ENCODE data around the gene ODAPH. TPM values are rescaled to one million over a fixed set of nuclear protein-coding genes. Genes with fewer than 3 reads are reported as not detected.

The ODAPH gene, protein sequence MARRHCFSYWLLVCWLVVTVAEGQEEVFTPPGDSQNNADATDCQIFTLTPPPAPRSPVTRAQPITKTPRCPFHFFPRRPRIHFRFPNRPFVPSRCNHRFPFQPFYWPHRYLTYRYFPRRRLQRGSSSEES
- not detected in 2 replicates for total RNA-seq

DNA sequence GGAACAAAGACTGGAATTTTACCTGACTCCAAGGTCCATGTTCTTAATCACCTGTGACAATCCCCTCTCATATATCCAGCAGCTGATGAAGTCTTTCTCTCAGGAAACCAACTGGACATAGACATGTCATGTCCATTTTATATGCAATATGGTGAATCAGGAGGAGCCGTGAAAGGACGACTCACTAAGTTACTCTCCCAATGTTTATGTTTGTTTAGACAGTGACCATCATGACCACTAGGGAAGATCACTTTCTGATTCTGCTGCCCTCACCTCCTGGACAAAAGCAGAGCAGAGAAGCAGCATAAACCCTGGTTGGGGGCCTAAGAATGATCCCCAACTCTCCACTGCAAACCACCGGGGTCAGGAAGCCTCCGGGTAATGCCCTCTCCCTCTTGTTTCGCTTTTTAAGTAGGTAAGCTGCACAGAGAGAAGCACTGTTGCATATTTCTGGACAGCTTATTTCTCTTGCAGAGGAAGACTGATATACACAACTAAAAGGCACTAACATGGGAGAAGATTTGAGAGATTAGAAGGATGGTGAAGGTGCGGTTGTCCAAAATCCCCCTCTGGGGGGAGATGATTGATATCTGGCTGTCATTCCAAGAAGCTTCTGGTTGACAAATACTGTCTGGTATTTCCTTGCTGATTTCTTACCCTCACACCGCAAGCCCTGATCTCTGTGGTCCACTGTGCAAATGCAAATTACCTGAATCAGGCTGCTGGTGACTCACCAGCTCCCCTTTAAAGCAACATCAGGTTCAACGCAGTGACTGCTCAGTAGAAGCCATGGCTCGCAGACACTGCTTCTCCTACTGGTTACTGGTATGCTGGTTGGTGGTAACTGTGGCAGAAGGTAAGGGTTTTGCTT lies at the start of gene ODAPH:
Gene ODAPH (plus strand): TSS at position 773 of the 871 bp plus-strand sequence. CDS start 17 bp downstream, at position 790.

DNA sequence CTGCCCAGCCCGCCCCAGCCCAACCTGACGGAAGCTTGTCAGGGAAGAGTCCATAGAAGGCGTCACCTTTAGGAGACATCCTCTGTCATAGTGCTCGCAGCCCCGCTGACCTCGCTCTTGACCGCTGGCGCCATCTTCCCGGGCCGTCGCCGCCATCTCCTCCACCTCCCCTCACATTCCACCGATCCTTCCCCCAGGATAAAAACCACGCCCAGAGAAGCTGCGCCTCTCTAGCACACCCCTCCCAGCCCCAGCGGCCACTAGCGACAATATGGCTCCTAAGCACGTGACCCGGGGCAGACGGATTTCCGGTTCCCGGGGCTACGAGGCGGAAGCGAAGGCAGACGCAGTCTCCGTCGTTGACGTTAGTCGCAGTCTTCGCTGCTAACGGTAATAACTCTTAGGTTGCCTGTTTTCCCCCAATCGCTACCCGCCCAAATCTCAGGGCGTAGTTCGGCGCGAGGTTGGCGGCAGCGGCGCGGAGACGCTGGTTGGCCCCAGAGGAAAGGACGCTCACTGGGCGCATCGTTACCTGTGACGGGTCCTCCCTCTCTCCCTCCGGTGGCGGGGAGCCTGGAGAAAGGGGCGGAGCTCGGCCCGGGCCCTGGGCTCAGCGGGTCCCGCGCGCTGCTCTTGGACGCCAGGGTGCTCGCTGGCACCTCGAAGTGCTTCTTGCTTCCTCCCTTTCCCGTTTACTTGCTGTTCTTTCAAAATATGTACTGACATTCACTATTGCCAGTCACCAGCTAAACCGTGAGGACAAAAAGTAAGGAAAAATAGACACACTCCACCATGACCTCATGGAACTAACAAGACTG lies 41.5 kb upstream of the ODAPH start, which contains the start of the genes RCHY1 and THAP6:
Gene RCHY1 (minus strand): TSS at position 273 of the 818 bp plus-strand sequence. CDS start 117 bp downstream, at position 156.
Gene THAP6 (plus strand): TSS at position 343 of the 818 bp plus-strand sequence. CDS start 980 bp downstream, outside the sequence.

Other genes with a start within 250 kb of the ODAPH start
- 25.7 and 38.3 TPM in 2 replicates for gene RCHY1, start 41.7 kb upstream of the ODAPH start, total RNA-seq
- 13.7 and 15.6 TPM in 2 replicates for gene THAP6, start 41.6 kb upstream of the ODAPH start, total RNA-seq
- gene CDKL2, start 74.5 kb downstream of the ODAPH start, total RNA-seq: 2.5 and 4.6 TPM in 2 replicates
- gene G3BP2, start 117.3 kb downstream of the ODAPH start, total RNA-seq: 177 and 208 TPM in 2 replicates
- 143 and 185 TPM in 2 replicates for gene USO1, start 168.5 kb downstream of the ODAPH start, total RNA-seq

All from uterine smooth muscle cell (primary cell).